Tibial nerve (tissue), 4 donors: ENCODE measurements around the gene SLC1A3.

ENCODE experiments used
- CTCF ChIP-seq, 5 experiments: fragments of 200-600 bp in 3 of 5; fragments of 450-650 bp in 2 of 5; sonication (generic) in 3 of 5; IDR thresholded peaks; one replicate each; pipeline ENCODE4 v1.5.1; 2016 to 2019; ENCODE audit warnings: antibody characterized with exemption in 5 of 5, mild to moderate bottlenecking in 3 of 5, moderate library complexity in 2 of 5
- EP300 ChIP-seq, 2 donors: sonication (generic); formaldehyde crosslinking; IDR thresholded peaks; one replicate each; pipeline ENCODE4 v1.6.1; 2017; ENCODE audit warnings: antibody characterized with exemption in 2 of 2, mild to moderate bottlenecking in 1 of 2

GRCh38 chr5:36653044-36653705, 46.8 kb downstream of the SLC1A3 start:
- TF ChIP-seq CTCF (IDR thresholded peaks at IDR 0.05) (no peak), EP300 (IDR thresholded peaks at IDR 0.05) (no peak)
